Endothelial cell of hepatic sinusoid (primary cell): ENCODE measurements around the gene TLE1.

Experiments
- in situ Hi-C: cut with HindIII; loops from 2 replicates; pipeline ENCODE4 v1.10.0; 2017; ENCODE audit warnings: low sequenced_read_pairs

TLE1 gene

DNA sequence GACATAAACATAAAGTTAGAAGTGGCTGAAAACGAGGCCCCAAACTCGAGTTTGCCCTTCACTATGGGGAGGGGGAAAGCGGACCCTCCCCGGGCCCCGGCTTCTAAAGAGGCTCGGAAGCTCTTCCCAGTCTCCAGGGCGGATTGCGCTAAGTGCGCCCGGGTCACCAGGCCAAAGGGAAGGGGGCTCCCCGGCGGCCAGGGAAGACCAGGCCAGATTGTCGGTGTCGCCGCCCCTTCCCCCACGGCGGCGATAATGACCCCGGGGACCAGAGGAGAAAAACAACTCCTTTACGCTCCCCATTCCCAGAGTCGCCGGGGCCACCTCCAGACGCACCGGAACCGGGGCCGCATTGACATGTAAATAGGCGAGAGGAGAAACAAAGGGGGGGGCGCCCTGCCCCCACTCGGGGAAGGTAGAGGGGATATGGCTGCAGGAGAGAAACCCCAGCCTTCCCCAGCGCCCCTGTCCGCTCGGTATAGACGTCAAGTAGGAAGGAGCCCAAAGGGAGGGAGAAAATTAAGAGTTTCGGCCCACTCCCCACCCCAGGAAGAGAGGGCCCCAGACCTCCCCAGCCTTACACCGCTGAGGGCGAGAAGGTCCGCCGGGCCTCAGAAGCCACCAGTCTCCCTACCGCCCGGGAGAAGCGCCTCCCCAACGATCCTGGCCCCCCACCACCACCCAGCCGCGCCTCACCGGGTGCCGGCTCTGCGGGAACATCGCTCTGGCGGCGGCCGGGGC, 1.7 kb downstream of the TLE1 start:
- in situ Hi-C loops: loop anchor here (25.0 kb wide), 1 partner anchor 925 kb away; no protein-coding TSS in a partner anchor

DNA sequence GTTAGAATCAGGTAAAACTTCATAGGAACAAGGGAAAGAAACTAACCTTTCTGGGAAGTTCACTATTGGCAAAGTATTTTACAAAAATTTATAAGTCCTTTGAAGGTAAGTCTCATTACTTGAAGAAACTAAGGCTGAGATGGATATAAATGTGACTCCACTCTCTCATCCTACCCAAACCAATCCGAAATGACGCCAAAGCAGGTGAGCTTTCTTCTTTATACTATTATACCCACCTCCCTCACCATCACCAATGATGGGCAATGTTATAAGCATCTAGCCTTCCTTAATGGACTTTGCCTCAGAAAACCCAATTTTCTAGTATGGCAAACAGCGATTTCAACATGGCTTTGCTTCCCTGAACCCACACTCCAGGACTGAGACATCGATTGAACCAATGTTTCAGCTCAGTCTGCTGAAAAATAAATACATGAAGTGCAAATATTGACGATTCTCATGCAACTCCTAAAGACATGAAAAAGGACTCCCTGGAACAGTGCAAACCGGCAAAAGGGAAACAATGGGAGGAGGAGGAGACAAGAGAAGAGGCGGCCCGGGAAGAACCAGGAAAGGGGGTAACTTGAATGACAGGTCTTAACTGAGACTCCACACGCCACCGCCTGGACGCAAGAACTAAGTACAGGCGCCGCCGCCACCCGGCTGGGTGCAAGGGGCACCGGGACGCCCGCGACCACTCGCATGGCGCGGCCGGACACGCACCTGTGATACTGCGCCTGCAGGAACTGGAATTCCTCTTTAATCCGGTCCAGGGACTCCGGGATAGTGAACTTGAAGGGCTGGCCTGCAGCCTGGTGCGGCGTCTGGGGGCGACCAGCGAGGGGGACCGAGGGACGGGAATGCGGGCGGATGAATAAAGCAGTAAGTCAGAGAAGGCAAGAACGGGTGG, 2.5 kb downstream of the TLE1 start:
- in situ Hi-C loops: loop anchor here (25.0 kb wide), 1 partner anchor 925 kb away; no protein-coding TSS in a partner anchor

DNA sequence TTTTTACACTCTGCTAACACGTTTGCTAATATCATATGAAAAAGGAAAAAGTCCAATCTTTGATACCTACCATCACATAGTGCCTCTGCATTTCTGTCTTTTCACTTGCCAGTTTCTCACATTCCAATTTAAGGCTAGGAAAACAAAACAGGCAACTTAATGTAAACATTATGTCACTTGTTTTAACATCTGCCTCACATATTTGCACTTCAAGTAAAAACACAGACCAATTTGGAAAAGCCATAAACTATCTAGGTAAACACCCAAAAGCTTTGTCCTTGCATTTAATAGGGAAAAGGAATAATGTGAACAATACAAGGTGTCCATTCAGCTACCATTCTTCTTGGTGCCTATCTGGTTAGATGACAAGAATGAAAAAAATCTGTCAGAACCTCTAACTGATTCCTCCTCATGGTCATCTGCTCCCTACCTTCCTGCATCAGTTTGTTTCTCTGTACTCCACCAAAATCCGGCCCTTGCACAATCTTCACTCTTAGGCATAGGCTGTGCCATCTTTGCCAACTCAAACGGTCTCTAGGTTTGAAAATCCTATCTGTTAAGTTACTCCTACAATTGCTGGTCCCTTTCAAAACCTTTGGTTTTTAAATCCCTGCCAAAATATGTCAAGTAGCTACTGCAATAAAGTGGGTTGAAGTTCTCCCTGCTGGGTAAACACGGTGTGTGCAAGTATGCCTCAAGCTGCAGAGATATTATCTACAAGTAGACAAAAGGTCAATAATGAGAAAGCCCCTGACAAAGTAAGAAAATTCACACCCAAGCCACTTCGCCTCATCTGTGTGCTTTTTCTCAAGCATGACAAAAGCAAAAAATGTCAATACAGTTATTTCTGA, 3.4 kb downstream of the TLE1 start:
- in situ Hi-C loops: loop anchor here (25.0 kb wide), 1 partner anchor 926 kb away; no protein-coding TSS in a partner anchor

DNA sequence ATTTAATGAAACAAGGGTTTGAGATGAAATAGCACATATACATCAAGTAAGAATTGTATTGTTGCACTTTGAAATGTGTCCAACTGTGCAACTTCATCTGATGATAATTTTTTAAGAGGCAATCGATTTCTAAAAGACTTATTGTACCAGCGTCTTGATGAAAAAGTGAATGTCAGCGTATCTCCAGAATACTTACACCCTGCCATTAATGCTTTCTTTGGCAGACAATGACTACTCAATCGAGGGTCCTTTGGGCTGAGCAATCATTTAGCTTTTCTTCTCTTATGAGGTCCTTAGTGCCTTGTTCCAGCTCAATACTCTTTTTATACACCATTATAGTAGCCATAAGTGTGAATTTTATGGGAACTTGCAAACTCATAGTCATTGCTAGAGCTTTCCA, 4.7 kb downstream of the TLE1 start:
- in situ Hi-C loops: loop anchor here (25.0 kb wide), 1 partner anchor 928 kb away; no protein-coding TSS in a partner anchor

DNA sequence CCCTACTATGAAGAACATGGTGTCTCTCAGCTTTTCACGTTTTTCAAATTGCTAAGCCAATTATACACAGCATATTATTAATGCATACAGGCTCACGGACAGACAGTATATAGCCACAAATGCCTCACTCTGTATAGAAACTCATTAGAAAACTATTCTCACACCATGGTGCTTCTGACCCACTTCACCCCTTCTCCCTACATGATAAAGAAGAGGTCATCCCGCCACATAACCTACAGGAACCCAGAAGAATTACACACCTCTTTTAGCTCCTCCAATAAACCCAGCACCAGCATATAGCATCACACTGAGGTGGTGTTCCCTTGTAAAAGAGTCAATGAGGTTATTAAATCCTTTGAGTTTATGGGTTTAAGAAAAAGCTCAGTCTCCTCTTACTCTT, 5.6 kb downstream of the TLE1 start:
- in situ Hi-C loops: loop anchor here (25.0 kb wide), 1 partner anchor 929 kb away; no protein-coding TSS in a partner anchor

GRCh38 chr9:81683238-81683637, 6.1 kb downstream of the TLE1 start:
- in situ Hi-C loops: loop anchor here (25.0 kb wide), 1 partner anchor 929 kb away; no protein-coding TSS in a partner anchor

- in situ Hi-C loops: loop anchor here (25.0 kb wide), 1 partner anchor 930 kb away; no protein-coding TSS in a partner anchor
Observed at GRCh38 chr9:81682797-81683196, 6.5 kb downstream of the TLE1 start.

- in situ Hi-C loops: loop anchor here (25.0 kb wide), 1 partner anchor 930 kb away; no protein-coding TSS in a partner anchor
Observed at GRCh38 chr9:81682177-81682576, 7.2 kb downstream of the TLE1 start.

- in situ Hi-C loops: loop anchor here (25.0 kb wide), 1 partner anchor 932 kb away; no protein-coding TSS in a partner anchor
Observed at GRCh38 chr9:81680506-81680905, 8.8 kb downstream of the TLE1 start.

DNA sequence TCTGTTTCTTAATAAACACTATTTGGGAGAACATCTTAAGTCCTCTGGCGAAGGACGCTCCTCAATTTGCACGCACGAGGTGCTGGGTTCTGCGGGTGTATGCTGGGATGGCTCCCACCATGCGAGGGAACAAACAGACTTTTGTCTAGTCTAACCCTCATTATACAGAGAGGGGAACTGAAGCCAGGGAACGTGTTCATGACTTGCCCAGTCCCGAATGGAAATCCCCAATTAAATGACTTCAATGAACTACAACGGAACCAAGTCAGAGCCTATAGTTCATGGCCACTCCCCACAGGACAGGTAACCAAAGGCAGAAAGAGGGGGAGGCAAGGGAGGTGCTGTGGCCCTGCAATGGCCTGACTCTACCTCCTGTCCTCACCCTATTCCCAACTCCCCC, 9.3 kb downstream of the TLE1 start:
- in situ Hi-C loops: loop anchor here (25.0 kb wide), 1 partner anchor 932 kb away; no protein-coding TSS in a partner anchor

DNA sequence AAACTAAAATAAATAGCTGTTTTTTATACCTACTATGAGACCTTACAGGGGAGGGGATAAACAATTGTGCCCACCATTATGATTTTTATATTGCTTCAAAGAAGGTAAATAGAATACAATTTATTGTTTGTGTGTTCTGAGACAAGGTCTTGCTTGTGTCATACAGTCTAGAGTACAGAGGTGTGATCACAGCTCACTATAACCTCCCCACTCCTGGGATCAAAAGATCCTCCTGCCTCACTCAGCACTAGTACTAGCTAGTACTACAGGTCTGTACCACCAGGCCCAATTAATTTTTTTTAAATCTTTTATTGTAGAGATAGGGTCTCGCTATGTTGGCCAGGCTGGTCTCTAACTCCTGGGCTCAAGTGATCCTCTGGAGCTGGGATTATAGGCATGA, 11.3 kb downstream of the TLE1 start:
- in situ Hi-C loops: loop anchor here (5.0 to 25.0 kb wide), 2 partner anchors 101 to 934 kb away; no protein-coding TSS in a partner anchor

DNA sequence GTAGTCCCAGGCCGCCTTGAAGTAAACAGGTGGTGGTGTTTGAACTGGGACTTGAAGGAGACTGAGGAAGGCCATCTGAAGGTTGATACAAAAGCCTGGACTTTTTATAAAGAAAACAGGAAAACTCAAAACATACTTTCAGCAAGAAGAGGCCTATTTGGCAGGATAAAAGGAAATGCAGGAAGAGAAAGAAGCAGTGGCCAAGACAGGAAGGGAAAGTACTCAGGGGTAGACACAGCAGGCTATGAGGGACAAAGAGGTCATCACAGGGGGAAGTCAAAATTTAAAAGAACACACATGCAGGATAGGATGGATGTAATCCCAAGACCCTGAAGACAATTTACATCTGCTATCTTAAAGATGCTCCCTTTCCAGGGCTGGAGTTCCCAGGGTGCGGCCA, 13.0 kb downstream of the TLE1 start:
- in situ Hi-C loops: loop anchor here (5.0 to 25.0 kb wide), 2 partner anchors 99 to 936 kb away; no protein-coding TSS in a partner anchor

- in situ Hi-C loops: no loop called here
Observed at GRCh38 chr9:81673310-81673709, 16.0 kb downstream of the TLE1 start.

DNA sequence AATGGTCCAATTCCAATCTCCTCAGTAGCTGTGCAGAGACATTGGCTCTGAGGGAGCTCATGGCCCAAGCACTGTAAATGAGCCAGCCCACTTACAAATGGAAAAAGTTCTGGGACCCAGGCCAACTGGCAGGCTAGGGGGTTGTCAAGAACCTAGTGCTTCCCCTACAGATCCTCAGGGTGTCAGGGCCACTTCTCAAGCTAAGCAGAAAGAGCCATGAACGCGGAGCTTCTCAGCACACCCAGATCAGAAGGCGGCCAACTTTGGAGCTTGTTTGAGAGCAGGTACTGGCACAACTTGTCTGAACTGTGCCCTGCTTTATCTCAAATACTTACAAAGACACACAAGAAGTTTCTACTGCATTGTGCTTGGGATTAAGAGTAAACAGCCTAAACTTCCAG, 17.5 kb downstream of the TLE1 start:
- in situ Hi-C loops: no loop called here

DNA sequence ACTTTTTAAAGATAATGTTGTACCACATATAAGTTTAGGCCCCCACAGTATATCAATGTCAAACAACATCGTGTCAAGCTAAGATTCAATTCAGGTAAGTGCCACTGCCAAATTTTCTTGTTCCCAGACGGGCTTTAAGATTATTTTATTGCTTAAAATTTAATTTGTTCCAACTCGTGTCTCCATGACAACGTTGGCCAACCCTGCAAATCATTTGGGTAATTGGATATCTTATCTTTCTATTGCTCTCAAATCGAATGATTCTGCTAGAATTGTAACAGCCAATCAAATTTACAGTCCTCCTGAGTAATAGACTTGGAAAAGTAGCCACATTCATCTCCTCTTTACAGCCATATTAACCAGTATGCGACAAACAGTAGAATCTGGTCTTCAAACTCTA, 19.5 kb downstream of the TLE1 start:
- in situ Hi-C loops: no loop called here

DNA sequence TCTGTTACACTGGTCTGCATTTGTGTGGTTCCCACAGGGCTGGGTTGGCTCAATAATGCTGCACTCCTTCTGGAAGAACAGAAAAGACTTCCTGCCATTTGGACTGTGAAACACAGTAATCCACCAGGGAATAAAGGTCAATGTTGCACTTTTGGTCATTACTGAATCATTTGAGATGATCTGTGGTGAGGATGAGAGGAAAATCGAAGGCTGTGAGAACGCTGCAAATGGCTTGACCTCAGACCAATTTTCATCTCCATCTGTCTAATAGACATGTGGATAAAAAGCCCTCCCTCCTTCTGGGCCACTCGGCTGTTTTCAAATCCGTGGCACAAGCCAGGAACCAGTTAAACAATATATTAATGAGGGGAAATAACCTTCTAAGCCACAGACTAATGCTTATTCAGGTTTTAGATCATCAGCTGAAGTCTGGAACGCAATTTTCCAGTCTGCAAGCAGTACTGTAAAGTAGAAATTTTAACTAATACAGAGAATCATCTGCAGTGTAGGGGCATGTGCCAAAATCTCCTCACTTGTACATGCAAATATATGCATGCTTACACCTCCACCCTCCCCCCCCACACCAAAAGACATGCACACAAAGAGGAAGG, 20.2 kb downstream of the TLE1 start:
- in situ Hi-C loops: no loop called here

- in situ Hi-C loops: no loop called here
Observed at GRCh38 chr9:81666123-81666522, 23.2 kb downstream of the TLE1 start.

- in situ Hi-C loops: no loop called here
Observed at GRCh38 chr9:81665322-81665871, 23.9 kb downstream of the TLE1 start.

- in situ Hi-C loops: no loop called here
Observed at GRCh38 chr9:81664638-81665222, 24.6 kb downstream of the TLE1 start.
